Activated naive CD8-positive, alpha-beta T cell treated with anti-CD3 and anti-CD28 coated beads, Interleukin-2, amount 10 ng/mL, durations not matched to agents 7 days and 5 days (primary cell): ENCODE data around the gene ATP1A1. TPM values are rescaled to one million over a fixed set of nuclear protein-coding genes. Genes with fewer than 3 reads are reported as not detected.

Experiments used
- ATAC-seq: fragments of 150-1000 bp; cut with Tn5 transposase; one replicate; pipeline ENCODE4 v1.10.0; 2021; ENCODE audit warnings: low read depth, moderate library complexity
- POLR2A ChIA-PET: fragments of 350-600 bp; sonication (Branson Sonifier 250); formaldehyde crosslinking; loops from one replicate; lab custom pipeline; 2021; ENCODE audit warnings: antibody characterized with exemption; lab: Charles Lee
- DNase-seq: peaks from one replicate; pipeline ENCODE4 v3.0.0; 2021
- H3K27ac Mint-ChIP-seq: one replicate; pipeline ENCODE4 v1.8.0; 2022; ENCODE audit warnings: mild to moderate bottlenecking, mixed read lengths
- H3K27me3 Mint-ChIP-seq: one replicate; pipeline ENCODE4 v1.8.0; 2022; ENCODE audit warnings: mild to moderate bottlenecking, moderate library complexity, mixed read lengths
- H3K36me3 Mint-ChIP-seq: one replicate; pipeline ENCODE4 v1.8.0; 2021; ENCODE audit warnings: mild to moderate bottlenecking, mixed read lengths
- H3K4me1 Mint-ChIP-seq: one replicate; pipeline ENCODE4 v1.8.0; 2021; ENCODE audit warnings: mixed read lengths
- H3K4me3 Mint-ChIP-seq: one replicate; pipeline ENCODE4 v1.8.0; 2022; ENCODE audit warnings: mild to moderate bottlenecking, moderate library complexity, mixed read lengths
- H3K9me3 Mint-ChIP-seq: one replicate; pipeline ENCODE4 v1.8.0; 2021; ENCODE audit warnings: mixed read lengths
- total RNA-seq, 2 experiments: library from RNA; stranded (reverse); gene quantifications; one replicate each; pipeline ENCODE4 v1.2.3, GENCODE V29; 2021

ATP1A1 gene
- total RNA-seq, 2 experiments from 2014 or later = 193 to 195 TPM

DNA sequence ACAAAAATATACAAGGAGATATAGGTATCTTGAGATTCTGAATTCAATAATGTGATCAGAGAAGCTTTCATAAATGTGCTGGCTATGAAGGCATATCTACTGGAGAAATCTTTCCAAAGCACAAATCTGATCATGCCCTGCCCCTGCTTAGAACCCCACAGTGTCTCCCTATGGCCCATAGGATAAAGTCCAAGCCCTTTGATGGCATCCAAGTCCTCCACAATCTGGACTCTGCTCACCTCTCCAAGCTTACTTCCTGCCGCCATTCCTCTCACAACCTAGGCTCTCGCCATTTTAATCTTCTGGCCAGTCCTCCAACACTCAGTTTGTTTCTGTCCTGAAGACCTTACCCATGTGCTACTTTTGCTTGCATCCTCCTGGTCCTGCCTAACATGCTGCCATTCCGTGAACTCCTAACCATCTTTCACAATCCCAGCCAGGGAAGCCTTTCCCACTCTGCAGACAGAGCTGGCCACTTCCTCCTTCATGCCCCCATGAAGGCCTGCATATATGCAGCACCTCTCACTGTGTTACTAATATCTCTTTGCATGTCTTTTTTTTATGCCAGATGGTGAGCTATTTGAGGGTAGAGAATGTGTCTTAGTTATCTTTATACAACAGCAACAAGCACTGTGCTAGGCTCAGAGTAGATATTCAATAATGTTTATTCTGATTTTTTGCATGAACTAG, 5.6 kb upstream of the ATP1A1 start:
- H3K27me3 Mint-ChIP-seq = peaks cover 22% of the 10 kb centered on the region
- H3K4me3 Mint-ChIP-seq = no peak overlapping the region
- ATAC-seq (no peak), DNase-seq (no peak)
- no peak overlapping the region for H3K27ac Mint-ChIP-seq
- H3K36me3 Mint-ChIP-seq = no peaks in the 10 kb centered on the region
- H3K9me3 Mint-ChIP-seq = no peaks in the 10 kb centered on the region
- POLR2A ChIA-PET = no interaction called here
- peaks cover 3% of the 10 kb centered on the region for H3K4me1 Mint-ChIP-seq

- H3K4me1 Mint-ChIP-seq = peaks cover 3% of the 10 kb centered on the region
- H3K4me3 Mint-ChIP-seq = no peak overlapping the region
- H3K27ac Mint-ChIP-seq = no peak overlapping the region
- POLR2A ChIA-PET = interaction anchor here (0.6 kb wide), 1 partner anchor 413 kb away, joined by 3 read pairs; no protein-coding TSS in a partner anchor
- peaks cover 22% of the 10 kb centered on the region for H3K27me3 Mint-ChIP-seq
- no peak for DNase-seq
- no peak for ATAC-seq
- no peaks in the 10 kb centered on the region for H3K9me3 Mint-ChIP-seq
- H3K36me3 Mint-ChIP-seq = no peaks in the 10 kb centered on the region
Measured at GRCh38 chr1:116368241-116368640, 4.8 kb upstream of the ATP1A1 start.

- peaks cover 22% of the 10 kb centered on the region for H3K27me3 Mint-ChIP-seq
- H3K27ac Mint-ChIP-seq = no peak overlapping the region
- H3K4me1 Mint-ChIP-seq = peaks cover 13% of the 10 kb centered on the region
- POLR2A ChIA-PET = interaction anchor here (0.7 kb wide), 1 partner anchor 19 kb away, joined by 4 read pairs; no protein-coding TSS in a partner anchor
- H3K9me3 Mint-ChIP-seq = no peaks in the 10 kb centered on the region
- ATAC-seq (no peak), DNase-seq (no peak)
- no peak overlapping the region for H3K4me3 Mint-ChIP-seq
- no peaks in the 10 kb centered on the region for H3K36me3 Mint-ChIP-seq
Measured at GRCh38 chr1:116370181-116370580, 2.9 kb upstream of the ATP1A1 start.

- H3K9me3 Mint-ChIP-seq = no peaks in the 10 kb centered on the region
- ATAC-seq (no peak), DNase-seq (no peak)
- POLR2A ChIA-PET = interaction anchor here (0.8 kb wide), 1 partner anchor 46 kb away, joined by 3 read pairs; no protein-coding TSS in a partner anchor
- peak overlapping the region; percentile 20 for H3K4me3 Mint-ChIP-seq
- peaks cover 18% of the 10 kb centered on the region for H3K27me3 Mint-ChIP-seq
- peaks cover 27% of the 10 kb centered on the region for H3K4me1 Mint-ChIP-seq
- no peak overlapping the region for H3K27ac Mint-ChIP-seq
- H3K36me3 Mint-ChIP-seq = no peaks in the 10 kb centered on the region
Measured at GRCh38 chr1:116371752-116372151, 1.3 kb upstream of the ATP1A1 start.

DNA sequence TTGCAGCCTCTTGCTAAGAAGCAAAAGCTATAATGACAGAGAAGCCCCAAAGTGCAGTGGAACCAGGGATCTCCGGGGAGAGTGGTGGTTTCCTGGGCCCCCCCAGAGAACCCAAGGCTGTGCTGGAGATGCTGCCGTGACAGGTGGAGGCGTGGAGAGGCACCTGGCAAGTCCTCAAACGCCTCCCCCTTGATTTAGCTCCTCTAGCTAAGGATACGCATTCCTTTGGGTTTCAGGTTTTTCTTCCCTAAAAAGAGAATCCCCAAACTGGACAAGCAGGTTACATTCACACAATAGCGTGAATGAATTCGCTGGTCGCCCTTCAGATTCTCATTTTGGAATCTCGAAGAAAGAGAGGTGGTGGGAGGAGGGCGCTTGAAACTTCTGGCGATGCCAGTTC, 853 bp upstream of the ATP1A1 start:
- Mint-ChIP-seq H3K4me1 (peaks cover 29% of the 10 kb centered on the region), H3K27me3 (peaks cover 17% of the 10 kb centered on the region), H3K27ac (peak overlapping the region; percentile 27), H3K36me3 (no peaks in the 10 kb centered on the region), H3K9me3 (no peaks in the 10 kb centered on the region), H3K4me3 (peak overlapping the region; percentile 80)
- DNase-seq (no peak), ATAC-seq (no peak)
- POLR2A ChIA-PET = interaction anchor here (0.8 kb wide), 1 partner anchor 46 kb away, joined by 3 read pairs; no protein-coding TSS in a partner anchor

DNA sequence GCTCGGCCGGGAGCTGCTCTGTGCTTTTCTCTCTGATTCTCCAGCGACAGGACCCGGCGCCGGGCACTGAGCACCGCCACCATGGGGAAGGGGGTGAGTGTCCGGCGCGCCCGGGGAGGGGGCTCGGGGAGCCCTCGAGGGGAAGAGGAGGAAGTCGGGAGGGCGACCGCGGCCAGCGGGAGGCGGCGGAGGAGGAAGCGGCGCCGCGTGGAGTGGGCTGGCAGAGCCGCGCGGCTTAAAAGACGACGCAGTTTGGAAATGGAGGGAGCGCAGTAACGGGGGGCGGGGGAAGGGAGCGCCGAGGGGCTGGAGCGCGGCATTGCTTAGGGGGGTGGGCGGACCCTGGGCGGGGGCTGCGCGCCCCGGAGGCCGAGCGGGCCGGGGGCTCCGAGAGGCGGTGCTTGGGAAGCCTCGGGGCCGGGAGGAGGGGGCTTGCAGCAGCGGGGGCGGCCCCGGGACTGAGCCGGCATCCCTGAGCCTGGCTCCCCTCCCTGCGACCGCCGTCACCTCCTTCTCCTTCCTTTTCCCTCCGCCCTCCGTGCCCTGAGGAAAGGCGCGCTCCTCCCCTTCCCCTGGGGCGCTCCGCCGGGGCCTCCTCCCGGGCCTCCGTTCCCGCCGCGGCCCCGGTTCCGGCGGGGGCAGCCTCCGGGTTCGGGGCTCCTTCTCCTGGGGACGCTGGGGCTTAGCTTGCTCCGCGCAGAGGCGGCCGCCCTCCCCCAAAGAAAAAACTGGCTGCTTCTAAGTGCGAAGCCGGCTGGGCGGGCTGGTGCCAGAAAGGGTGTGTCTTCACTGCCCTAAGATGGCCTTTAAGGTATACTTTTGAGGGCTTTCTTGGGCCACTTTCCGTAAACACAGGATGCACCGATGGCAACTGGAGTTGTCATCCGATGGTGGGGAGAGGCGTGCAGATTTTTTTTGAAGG, 648 bp downstream of the ATP1A1 start:
- H3K27me3 Mint-ChIP-seq = peaks cover 11% of the 10 kb centered on the region
- ATAC-seq = peak; percentile 28
- peaks cover 2% of the 10 kb centered on the region for H3K36me3 Mint-ChIP-seq
- H3K4me3 Mint-ChIP-seq = peak overlapping the region; percentile 96
- peak overlapping the region; percentile 91 for H3K27ac Mint-ChIP-seq
- POLR2A ChIA-PET = interaction anchor here (0.6 to 4.4 kb wide), 6 partner anchors 25 to 131 kb away, joined by 3 to 50 read pairs (median 4); no protein-coding TSS in a partner anchor
- peaks cover 36% of the 10 kb centered on the region for H3K4me1 Mint-ChIP-seq
- peak; percentile 78 for DNase-seq
- no peaks in the 10 kb centered on the region for H3K9me3 Mint-ChIP-seq

DNA sequence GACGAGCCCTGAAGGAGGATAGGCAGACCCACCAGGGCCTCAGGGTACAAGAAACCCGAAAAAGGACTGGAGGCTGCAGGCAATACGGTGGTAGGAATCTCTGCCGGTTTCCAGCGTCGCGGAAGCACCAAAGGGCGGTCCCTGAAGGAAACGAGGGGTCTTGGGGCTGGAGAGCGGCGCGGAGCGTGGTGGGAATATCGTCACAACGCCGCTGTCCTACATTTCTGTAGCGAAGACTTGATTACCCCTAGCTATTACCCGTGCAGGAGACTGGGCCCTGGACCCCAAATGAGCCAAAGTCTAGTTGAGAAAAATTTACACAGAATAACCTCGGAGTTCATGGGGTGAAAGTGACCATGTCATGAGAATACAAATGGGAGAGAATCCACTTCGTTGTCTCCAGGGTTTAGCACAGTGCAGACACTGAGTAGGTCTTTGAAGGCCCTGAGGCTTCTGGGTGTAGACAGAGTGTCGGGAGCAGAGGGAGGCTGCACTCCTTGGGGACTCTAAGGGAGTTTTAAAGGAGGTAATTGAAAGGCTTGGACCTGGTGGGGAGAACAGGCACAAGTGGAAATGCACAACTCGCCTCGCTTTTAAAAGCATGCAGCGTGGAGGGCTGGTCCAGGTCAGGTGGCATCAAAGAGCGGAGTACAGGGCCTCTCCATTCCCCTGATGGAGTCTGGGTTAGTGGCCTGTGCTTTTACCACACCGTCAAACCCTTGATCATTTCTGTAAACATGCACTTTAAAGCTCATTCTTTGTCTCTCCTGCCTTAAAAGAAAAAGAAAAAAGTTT, 1.5 kb downstream of the ATP1A1 start:
- Mint-ChIP-seq H3K4me1 (peaks cover 43% of the 10 kb centered on the region), H3K4me3 (peak overlapping the region; percentile 96), H3K9me3 (no peaks in the 10 kb centered on the region), H3K27me3 (peaks cover 11% of the 10 kb centered on the region), H3K27ac (peak overlapping the region; percentile 91), H3K36me3 (peaks cover 6% of the 10 kb centered on the region)
- ATAC-seq (no peak), DNase-seq (peak; percentile 47)
- POLR2A ChIA-PET = interaction anchor here (0.6 to 4.4 kb wide), 5 partner anchors 27 to 358 kb away, joined by 3 to 50 read pairs (median 4); no protein-coding TSS in a partner anchor

DNA sequence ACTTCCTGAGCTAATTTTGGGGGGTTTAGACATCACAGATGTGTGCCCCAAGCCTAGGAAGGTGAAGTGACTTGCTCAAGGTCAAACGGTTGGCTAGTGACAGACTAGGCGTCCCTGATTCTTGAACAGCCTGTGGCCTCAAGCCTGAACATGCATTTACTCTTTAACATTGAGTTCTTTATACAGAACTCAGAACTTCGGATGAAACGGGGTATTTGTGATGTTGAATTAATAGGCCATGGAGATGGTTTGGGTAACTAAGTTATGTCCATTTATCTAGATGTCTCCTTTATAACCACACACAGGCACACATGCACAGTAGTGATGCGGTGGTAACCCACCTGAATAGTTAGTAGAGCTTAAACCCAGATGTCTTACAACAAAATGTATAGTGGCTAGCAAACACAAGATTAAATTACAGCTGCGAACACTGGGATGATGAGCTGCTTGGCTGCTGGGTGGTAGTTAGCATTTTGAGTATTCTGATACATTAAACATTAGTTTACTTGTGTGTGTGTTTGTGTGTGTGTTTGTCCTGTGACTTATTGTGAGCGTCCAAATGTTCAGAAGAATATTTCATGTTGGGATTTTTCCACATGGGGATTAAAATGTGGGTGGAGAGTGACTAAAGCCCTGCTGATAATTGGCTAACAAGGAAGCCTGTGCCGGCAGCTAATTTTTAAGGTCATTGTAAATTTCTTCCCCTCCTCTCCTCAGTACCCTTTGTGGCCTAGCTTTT, 2.3 kb downstream of the ATP1A1 start:
- no peak for DNase-seq
- Mint-ChIP-seq H3K9me3 (no peaks in the 10 kb centered on the region), H3K4me3 (peak overlapping the region; percentile 96), H3K4me1 (peaks cover 46% of the 10 kb centered on the region), H3K27ac (peak overlapping the region; percentile 91), H3K36me3 (peaks cover 6% of the 10 kb centered on the region), H3K27me3 (peaks cover 8% of the 10 kb centered on the region)
- POLR2A ChIA-PET = interaction anchor here (0.6 to 4.4 kb wide), 5 partner anchors 13 to 358 kb away, joined by 3 to 50 read pairs (median 3); no protein-coding TSS in a partner anchor
- no peak for ATAC-seq

- Mint-ChIP-seq H3K36me3 (peaks cover 6% of the 10 kb centered on the region), H3K4me1 (peaks cover 53% of the 10 kb centered on the region), H3K9me3 (no peaks in the 10 kb centered on the region), H3K27me3 (peaks cover 8% of the 10 kb centered on the region), H3K4me3 (peak overlapping the region; percentile 96), H3K27ac (peak overlapping the region; percentile 91)
- DNase-seq = no peak
- no peak for ATAC-seq
- POLR2A ChIA-PET = interaction anchor here (1.2 to 4.4 kb wide), 6 partner anchors 13 to 123 kb away, joined by 3 to 50 read pairs (median 4); no protein-coding TSS in a partner anchor
Measured at GRCh38 chr1:116375887-116376728, 3.1 kb downstream of the ATP1A1 start.

DNA sequence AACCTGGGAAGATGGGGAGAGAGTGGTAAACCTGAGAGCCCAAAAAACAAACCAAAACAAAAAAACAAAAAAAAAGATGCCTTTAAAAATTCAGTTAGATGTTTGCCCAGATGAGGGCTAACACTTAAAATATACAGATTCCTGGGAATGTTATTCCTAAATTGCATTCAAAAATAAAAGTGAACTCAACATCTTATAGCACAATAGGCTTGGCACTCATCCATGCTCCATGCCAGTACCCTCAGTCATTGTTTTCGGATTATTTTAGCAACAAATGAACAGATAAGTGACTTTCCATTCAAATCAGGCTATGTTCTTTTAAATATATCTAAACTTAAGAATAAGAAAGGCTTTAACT, 3.7 kb downstream of the ATP1A1 start:
- Mint-ChIP-seq H3K9me3 (no peaks in the 10 kb centered on the region), H3K36me3 (peaks cover 6% of the 10 kb centered on the region), H3K27me3 (peaks cover 3% of the 10 kb centered on the region), H3K27ac (peak overlapping the region; percentile 91), H3K4me1 (peaks cover 57% of the 10 kb centered on the region), H3K4me3 (peak overlapping the region; percentile 96)
- POLR2A ChIA-PET = interaction anchor here (1.2 to 4.4 kb wide), 5 partner anchors 12 to 55 kb away, joined by 3 to 50 read pairs (median 4); no protein-coding TSS in a partner anchor
- DNase-seq = no peak
- no peak for ATAC-seq
